Endodermal cell (in vitro differentiated cells): Measurements from ENCODE around the gene SLC25A22. TPM values are rescaled to one million over a fixed set of nuclear protein-coding genes. Genes with fewer than 3 reads are reported as not detected.

Source experiments
- DNase-seq: peaks from one replicate; pipeline ENCODE4 v3.0.0-alpha.2; 2017
- H3K27ac ChIP-seq: 2 replicates; pipeline ENCODE4 v1.5.1; 2013; ENCODE audit warnings: mild to moderate bottlenecking, low read depth, low read length, moderate library complexity
- H3K27me3 ChIP-seq: 2 replicates; pipeline ENCODE4 v1.6.1; 2013; ENCODE audit warnings: mild to moderate bottlenecking, low read length, moderate library complexity; ENCODE audit not compliant: insufficient read depth, control insufficient read depth, poor library complexity, severe bottlenecking
- H3K36me3 ChIP-seq: 2 replicates; pipeline ENCODE4 v1.7.0; 2013; ENCODE audit warnings: mild to moderate bottlenecking, low read length, moderate library complexity; ENCODE audit not compliant: control insufficient read depth, insufficient read depth
- H3K4me1 ChIP-seq: one replicate; pipeline ENCODE4 v1.7.0; 2013; ENCODE audit warnings: low read length; ENCODE audit not compliant: control insufficient read depth, insufficient read depth
- H3K4me3 ChIP-seq: 2 replicates; pipeline ENCODE4 v1.5.1; 2013; ENCODE audit warnings: mild to moderate bottlenecking, low read length, moderate library complexity
- H3K9ac ChIP-seq: 2 replicates; pipeline ENCODE4 v1.6.1; 2013; ENCODE audit warnings: mild to moderate bottlenecking, low read length, moderate library complexity; ENCODE audit not compliant: poor library complexity, severe bottlenecking; ENCODE audit errors: extremely low read depth
- H3K9me3 ChIP-seq: 2 replicates; pipeline ENCODE4 v1.6.1; 2013; ENCODE audit warnings: mild to moderate bottlenecking, low read length, moderate library complexity; ENCODE audit not compliant: control insufficient read depth
- H3K27ac Mint-ChIP-seq: 2 replicates; pipeline ENCODE4 v1.8.0; 2020; ENCODE audit warnings: mixed read lengths
- H3K27me3 Mint-ChIP-seq: 2 replicates; pipeline ENCODE4 v1.8.0; 2021; ENCODE audit warnings: mild to moderate bottlenecking, mixed read lengths; ENCODE audit not compliant: insufficient read depth
- H3K36me3 Mint-ChIP-seq: 2 replicates; pipeline ENCODE4 v1.8.0; 2020; ENCODE audit warnings: low read depth, mixed read lengths
- H3K4me1 Mint-ChIP-seq: 2 replicates; pipeline ENCODE4 v1.8.0; 2020; ENCODE audit warnings: mixed read lengths
- H3K4me3 Mint-ChIP-seq: 2 replicates; pipeline ENCODE4 v1.8.0; 2020; ENCODE audit warnings: mild to moderate bottlenecking, moderate library complexity, mixed read lengths
- H3K9me3 Mint-ChIP-seq: 2 replicates; pipeline ENCODE4 v1.8.0; 2020; ENCODE audit warnings: mild to moderate bottlenecking, mixed read lengths
- CTCF ChIP-seq: fragments of 200-600 bp; sonication (generic); conservative IDR thresholded peaks from 2 replicates; pipeline ENCODE4 v1.5.0; 2021; ENCODE audit warnings: antibody characterized with exemption, mild to moderate bottlenecking
- WGBS, 2 experiments: methylation state at CpG; one replicate each; pipeline versions ENCODE4 v1.1.5 to v1.1.7; 2013; ENCODE audit warnings: missing lambda C conversion rate in 2 of 2, mixed read lengths in 1 of 2; ENCODE audit not compliant: insufficient coverage in 1 of 2, insufficient read length in 1 of 2; 5-methylcytosine and 5-hydroxymethylcytosine counted together
- total RNA-seq, 2 donors: library from RNA; stranded (reverse); fragmentation: NEBNext Ultra II Directional in 1 of 2; extraction: Animal tissue kit (Norgen Biotek cat#: 25700) in 1 of 2; gene quantifications; 2 replicates in 1 of 2; 3 replicates in 1 of 2; pipeline ENCODE4 v1.2.1, GENCODE V29; 2021

Gene SLC25A22
- total RNA-seq, 2 donors from 2014 or later, result 46.5 to 56.2 TPM

GRCh38 chr11:831118-831864, 33.2 kb upstream of the SLC25A22 start:
- Mint-ChIP-seq H3K27me3 (peaks cover 50% of the 10 kb centered on the region), H3K4me3 (peak overlapping the region; percentile 59), H3K27ac (no peak overlapping the region), H3K4me1 (peaks cover 24% of the 10 kb centered on the region), H3K36me3 (peaks cover 2% of the 10 kb centered on the region), H3K9me3 (no peaks in the 10 kb centered on the region)
- Histone ChIP-seq H3K36me3 (peaks cover under 1% of the 10 kb centered on the region), H3K27me3 (peaks cover 53% of the 10 kb centered on the region), H3K9ac (no peak overlapping the region), H3K27ac (no peak overlapping the region), H3K4me3 (no peak overlapping the region), H3K4me1 (peaks cover 20% of the 10 kb centered on the region), H3K9me3 (no peaks in the 10 kb centered on the region)
- DNase-seq, result no peak
- 14 to 33% methylated on average over 9 to 31 of the region's 31 CpGs for WGBS, 2 experiments
- TF ChIP-seq CTCF, result no peak

GRCh38 chr11:830295-831117, 32.4 kb upstream of the SLC25A22 start:
- Histone ChIP-seq H3K4me1 (peaks cover 20% of the 10 kb centered on the region), H3K9me3 (no peaks in the 10 kb centered on the region), H3K9ac (no peak overlapping the region), H3K27ac (no peak overlapping the region), H3K27me3 (peaks cover 61% of the 10 kb centered on the region), H3K4me3 (peak overlapping the region; percentile 56), H3K36me3 (no peaks in the 10 kb centered on the region)
- DNase-seq, result peak; percentile 96
- Mint-ChIP-seq H3K27me3 (peaks cover 50% of the 10 kb centered on the region), H3K4me3 (peak overlapping the region; percentile 59), H3K36me3 (no peaks in the 10 kb centered on the region), H3K9me3 (no peaks in the 10 kb centered on the region), H3K4me1 (peaks cover 24% of the 10 kb centered on the region), H3K27ac (no peak overlapping the region)
- WGBS, 2 experiments, result 0 to 3% methylated on average over 2 to 78 of the region's 78 CpGs
- no peak for TF ChIP-seq CTCF

GRCh38 chr11:829847-830294, 31.8 kb upstream of the SLC25A22 start:
- H3K36me3 ChIP-seq, result no peaks in the 10 kb centered on the region
- peaks cover 24% of the 10 kb centered on the region for H3K4me1 Mint-ChIP-seq
- H3K9me3 Mint-ChIP-seq, result no peaks in the 10 kb centered on the region

More at GRCh38 chr11:829847-830294, 31.8 kb upstream of the SLC25A22 start:
- peaks cover 5% of the 10 kb centered on the region for H3K36me3 Mint-ChIP-seq
- Histone ChIP-seq H3K27me3 (peaks cover 66% of the 10 kb centered on the region), H3K4me3 (peak overlapping the region; percentile 66), H3K27ac (no peak overlapping the region), H3K9me3 (no peaks in the 10 kb centered on the region), H3K4me1 (peaks cover 20% of the 10 kb centered on the region), H3K9ac (no peak overlapping the region)
- DNase-seq, result no peak
- WGBS, 2 experiments, result 0 to 4% methylated on average over 17 to 39 of the region's 39 CpGs
- H3K27me3 Mint-ChIP-seq, result peaks cover 50% of the 10 kb centered on the region
- TF ChIP-seq CTCF, result no peak
- peak overlapping the region; percentile 59 for H3K4me3 Mint-ChIP-seq
- H3K27ac Mint-ChIP-seq, result no peak overlapping the region
